Mesendoderm (in vitro differentiated cells): Measurements from ENCODE around the gene RIC1.

Experiments
- DNase-seq: peaks from one replicate; pipeline ENCODE4 v3.0.0; 2013
- H2AK5ac ChIP-seq: 2 replicates; pipeline ENCODE4 v1.6.1; 2013; ENCODE audit warnings: low read length, inconsistent platforms
- H2BK120ac ChIP-seq: 2 replicates; pipeline ENCODE4 v1.6.1; 2013; ENCODE audit warnings: low read depth, mild to moderate bottlenecking, low read length, moderate library complexity, mixed read lengths
- H2BK15ac ChIP-seq: replicated peaks from 2 replicates; pipeline ENCODE4 v1.6.1; 2013; ENCODE audit warnings: low read depth, mild to moderate bottlenecking, moderate library complexity
- H2BK5ac ChIP-seq: 2 replicates; pipeline ENCODE4 v1.6.1; 2013; ENCODE audit warnings: low read length, inconsistent platforms
- H3K18ac ChIP-seq: 2 replicates; pipeline ENCODE4 v1.6.1; 2013; ENCODE audit warnings: mild to moderate bottlenecking, low read length, mixed read lengths
- H3K23ac ChIP-seq: one replicate; pipeline ENCODE4 v1.6.1; 2013; ENCODE audit warnings: low read length
- H3K27ac ChIP-seq: 2 replicates; pipeline ENCODE4 v1.5.1; 2013; ENCODE audit warnings: low read depth, mild to moderate bottlenecking, inconsistent platforms, low read length, moderate library complexity
- H3K27me3 ChIP-seq: 2 replicates; pipeline ENCODE4 v1.6.1; 2013; ENCODE audit warnings: low read length, control low read depth, mild to moderate bottlenecking, inconsistent platforms; ENCODE audit not compliant: insufficient read depth, poor library complexity
- H3K36me3 ChIP-seq: 2 replicates; pipeline ENCODE4 v1.6.1; 2013; ENCODE audit warnings: low read length, inconsistent platforms; ENCODE audit not compliant: control insufficient read depth, insufficient read depth
- H3K4ac ChIP-seq: one replicate; pipeline ENCODE4 v1.6.1; 2013; ENCODE audit warnings: low read depth, mild to moderate bottlenecking, low read length, moderate library complexity
- H3K4me1 ChIP-seq: 2 replicates; pipeline ENCODE4 v1.6.1; 2013; ENCODE audit warnings: low read depth, low read length, inconsistent platforms; ENCODE audit not compliant: control insufficient read depth
- H3K4me2 ChIP-seq: 2 replicates; pipeline ENCODE4 v1.6.1; 2013; ENCODE audit warnings: low read length
- H3K4me3 ChIP-seq: 2 replicates; pipeline ENCODE4 v1.5.1; 2013; ENCODE audit warnings: mild to moderate bottlenecking, low read length
- H3K56ac ChIP-seq: one replicate; pipeline ENCODE4 v1.6.1; 2013; ENCODE audit warnings: low read length
- H3K79me1 ChIP-seq: 2 replicates; pipeline ENCODE4 v1.6.1; 2013; ENCODE audit warnings: low read length, inconsistent platforms
- H3K79me2 ChIP-seq: 2 replicates; pipeline ENCODE4 v1.6.1; 2013; ENCODE audit warnings: mild to moderate bottlenecking, low read length; ENCODE audit not compliant: control insufficient read depth, insufficient read depth
- H3K9ac ChIP-seq: 2 replicates; pipeline ENCODE4 v1.6.1; 2013; ENCODE audit warnings: low read length, inconsistent platforms
- H4K5ac ChIP-seq: one replicate; pipeline ENCODE4 v1.6.1; 2013; ENCODE audit warnings: low read length
- H4K8ac ChIP-seq: one replicate; pipeline ENCODE4 v1.6.1; 2013; ENCODE audit warnings: low read depth, mild to moderate bottlenecking, control low read depth, low read length, moderate library complexity
- WGBS: extraction: QIAGEN DNeasy Blood & Tissue Kit; methylation state at CpG from one replicate; pipeline ENCODE4 v1.1.7; 2013; ENCODE audit warnings: low lambda C conversion rate, missing lambda C conversion rate; ENCODE audit not compliant: insufficient coverage; ENCODE audit errors: extremely low coverage; 5-methylcytosine and 5-hydroxymethylcytosine counted together

The RIC1 gene

GRCh38 chr9:5688109-5688508, 59.2 kb downstream of the RIC1 start:
- DNase-seq = peak; percentile 15
- Histone ChIP-seq H3K79me1 (no peaks in the 10 kb centered on the region), H3K4ac (no peak overlapping the region), H3K9ac (no peak overlapping the region), H2BK120ac (no peak overlapping the region), H3K23ac (no peak overlapping the region), H3K27ac (no peak overlapping the region), H2BK15ac (no peak overlapping the region), H3K18ac (no peak overlapping the region), H3K27me3 (no peaks in the 10 kb centered on the region), H3K4me3 (no peak overlapping the region), H3K4me2 (no peak overlapping the region), H3K56ac (no peak overlapping the region), H4K8ac (no peak overlapping the region), H4K5ac (no peak overlapping the region), H3K36me3 (no peaks in the 10 kb centered on the region), H3K4me1 (no peaks in the 10 kb centered on the region), H3K79me2 (no peaks in the 10 kb centered on the region), H2AK5ac (no peak overlapping the region), H2BK5ac (no peak overlapping the region)
- WGBS = no CpG with 5 or more reads among the region's 1 CpG

DNA sequence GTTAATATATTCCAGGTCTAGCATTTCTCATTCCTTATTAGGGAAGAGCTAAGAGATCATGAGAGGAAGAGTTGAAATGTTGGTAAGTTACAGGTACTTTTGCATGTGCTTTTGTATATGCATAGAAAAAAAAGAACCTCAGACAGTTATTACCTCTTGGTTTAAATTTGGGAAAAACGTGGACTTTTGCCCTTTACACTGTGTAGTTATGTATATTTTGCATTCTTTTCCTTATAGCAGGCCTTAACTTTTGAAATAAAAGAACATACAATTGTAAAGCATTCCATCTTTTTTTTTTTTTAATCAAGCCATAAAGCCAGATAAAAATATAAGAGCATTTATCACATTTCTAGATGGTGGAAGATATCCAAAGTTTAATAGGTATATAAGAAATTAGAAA, 61.4 kb downstream of the RIC1 start:
- Histone ChIP-seq H2BK5ac (no peak overlapping the region), H3K36me3 (no peaks in the 10 kb centered on the region), H2BK120ac (no peak overlapping the region), H3K27me3 (no peaks in the 10 kb centered on the region), H3K4me1 (no peaks in the 10 kb centered on the region), H3K79me2 (no peaks in the 10 kb centered on the region), H3K79me1 (no peaks in the 10 kb centered on the region), H3K18ac (no peak overlapping the region), H3K56ac (no peak overlapping the region), H4K5ac (no peak overlapping the region), H3K4me2 (no peak overlapping the region), H3K23ac (no peak overlapping the region), H2BK15ac (no peak overlapping the region), H3K4me3 (no peak overlapping the region), H2AK5ac (no peak overlapping the region), H3K27ac (no peak overlapping the region), H3K9ac (no peak overlapping the region), H4K8ac (no peak overlapping the region), H3K4ac (no peak overlapping the region)
- DNase-seq = no peak
- no CpG with 5 or more reads among the region's 1 CpG for WGBS

DNA sequence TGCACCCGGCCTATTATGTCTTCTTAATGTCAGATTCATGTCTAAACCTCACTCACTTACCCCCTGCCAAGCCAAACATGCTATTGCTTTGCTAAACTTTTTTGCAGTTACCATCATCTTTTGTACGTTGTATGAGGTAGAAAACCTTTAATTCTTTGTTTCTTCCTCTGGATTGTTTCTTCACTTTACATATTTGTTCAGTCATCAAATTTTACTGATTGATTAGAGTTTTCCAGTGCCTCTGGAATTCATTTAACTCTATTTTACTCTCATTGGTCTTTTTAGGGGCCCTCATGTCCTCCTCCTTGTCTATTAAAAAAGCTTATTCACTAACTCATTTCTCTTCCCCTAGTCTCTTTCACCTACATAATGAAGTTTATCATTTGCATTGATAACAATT, 67.0 kb downstream of the RIC1 start:
- no peak overlapping the region for H2BK5ac ChIP-seq
- H4K5ac ChIP-seq = no peak overlapping the region
- no peaks in the 10 kb centered on the region for H3K27me3 ChIP-seq
- H3K56ac ChIP-seq = no peak overlapping the region
- H4K8ac ChIP-seq = no peak overlapping the region
- H3K9ac ChIP-seq = no peak overlapping the region
- H2BK120ac ChIP-seq = no peak overlapping the region
- H3K18ac ChIP-seq = no peak overlapping the region
- no peak overlapping the region for H3K4me3 ChIP-seq
- H3K4me2 ChIP-seq = no peak overlapping the region
- H2AK5ac ChIP-seq = no peak overlapping the region
- no peaks in the 10 kb centered on the region for H3K4me1 ChIP-seq
- DNase-seq = no peak
- no peaks in the 10 kb centered on the region for H3K36me3 ChIP-seq
- H3K79me2 ChIP-seq = no peaks in the 10 kb centered on the region
- no peaks in the 10 kb centered on the region for H3K79me1 ChIP-seq
- H3K4ac ChIP-seq = no peak overlapping the region
- no peak overlapping the region for H3K23ac ChIP-seq
- H2BK15ac ChIP-seq = no peak overlapping the region
- H3K27ac ChIP-seq = no peak overlapping the region
- no CpG with 5 or more reads among the region's 2 CpGs for WGBS

GRCh38 chr9:5696884-5697283, 68.0 kb downstream of the RIC1 start:
- Histone ChIP-seq H2BK5ac (no peak overlapping the region), H3K4me3 (no peak overlapping the region), H3K4me2 (no peak overlapping the region), H3K56ac (no peak overlapping the region), H3K18ac (no peak overlapping the region), H2BK15ac (no peak overlapping the region), H3K23ac (no peak overlapping the region), H3K27ac (no peak overlapping the region), H2AK5ac (no peak overlapping the region), H3K4me1 (no peaks in the 10 kb centered on the region), H3K9ac (no peak overlapping the region), H3K4ac (no peak overlapping the region), H3K36me3 (no peaks in the 10 kb centered on the region), H2BK120ac (no peak overlapping the region), H4K5ac (no peak overlapping the region), H3K27me3 (no peaks in the 10 kb centered on the region), H4K8ac (no peak overlapping the region), H3K79me2 (no peaks in the 10 kb centered on the region), H3K79me1 (no peaks in the 10 kb centered on the region)
- no peak for DNase-seq
- WGBS = no CpG with 5 or more reads among the region's 2 CpGs

DNA sequence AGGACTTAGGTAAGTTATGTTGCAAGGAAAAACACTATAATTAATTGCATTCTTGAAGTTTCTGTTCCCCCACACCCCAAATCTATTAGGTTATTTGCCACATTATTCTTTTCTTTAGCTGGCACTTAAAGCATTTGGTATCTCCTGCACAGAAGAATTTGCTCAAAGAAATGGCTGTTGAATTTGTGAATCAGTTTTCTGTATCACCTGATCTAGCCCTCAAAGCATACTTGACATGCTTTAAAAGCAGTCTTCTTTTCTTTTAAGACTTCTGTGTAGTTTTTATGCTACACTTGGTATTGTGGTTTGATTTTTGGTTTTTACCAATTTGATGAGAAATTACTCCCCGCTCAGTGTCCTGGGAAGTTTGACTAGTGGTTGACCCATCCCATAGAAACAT, 69.1 kb downstream of the RIC1 start:
- Histone ChIP-seq H3K36me3 (no peaks in the 10 kb centered on the region), H2AK5ac (no peak overlapping the region), H2BK15ac (no peak overlapping the region), H3K4me1 (no peaks in the 10 kb centered on the region), H2BK5ac (no peak overlapping the region), H3K4me3 (no peak overlapping the region), H3K79me2 (no peaks in the 10 kb centered on the region), H4K8ac (no peak overlapping the region), H3K4me2 (no peak overlapping the region), H4K5ac (no peak overlapping the region), H3K9ac (no peak overlapping the region), H3K27me3 (no peaks in the 10 kb centered on the region), H3K27ac (no peak overlapping the region), H3K18ac (no peak overlapping the region), H2BK120ac (no peak overlapping the region), H3K56ac (no peak overlapping the region), H3K4ac (no peak overlapping the region), H3K79me1 (no peaks in the 10 kb centered on the region), H3K23ac (no peak overlapping the region)
- no peak for DNase-seq
- WGBS = no CpG with 5 or more reads among the region's 1 CpG

DNA sequence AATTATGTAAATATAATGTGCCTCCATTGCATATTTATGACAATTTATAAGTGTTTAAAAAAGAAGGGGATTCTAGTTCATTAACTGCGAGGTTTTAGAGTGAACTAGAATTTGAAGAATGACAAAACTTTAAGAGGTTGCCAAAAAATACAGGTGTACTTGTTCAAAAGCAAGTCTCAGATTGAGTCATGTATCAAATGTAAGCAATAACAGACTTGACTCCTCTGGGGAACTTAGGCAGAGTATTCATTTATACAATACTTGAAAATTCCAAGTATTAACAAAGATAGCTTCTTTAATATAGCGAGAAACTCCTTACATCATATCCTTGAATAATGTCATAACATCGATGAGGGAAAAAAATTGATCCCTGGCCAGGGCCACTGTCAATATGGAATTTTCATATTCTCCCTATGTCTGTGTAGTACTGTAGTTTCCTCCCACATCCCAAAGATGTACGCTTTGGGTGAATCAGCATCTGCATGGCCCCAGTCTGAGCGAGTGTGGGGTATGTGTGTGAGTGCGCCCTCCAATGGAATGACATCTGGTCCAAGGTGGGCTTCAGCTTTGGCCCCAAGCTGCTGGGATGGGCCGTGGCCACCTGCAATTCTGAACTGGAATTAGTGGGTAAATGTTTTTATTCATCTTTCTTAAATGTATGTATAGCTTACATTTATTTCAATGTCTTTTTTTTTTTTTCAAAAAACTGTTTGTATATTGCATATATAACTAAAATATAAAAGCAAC, 70.1 kb downstream of the RIC1 start:
- no peak for DNase-seq
- no peak overlapping the region for H4K8ac ChIP-seq
- H2BK5ac ChIP-seq = no peak overlapping the region
- H3K4ac ChIP-seq = no peak overlapping the region
- no peaks in the 10 kb centered on the region for H3K36me3 ChIP-seq
- H2BK15ac ChIP-seq = no peak overlapping the region
- H3K79me2 ChIP-seq = no peaks in the 10 kb centered on the region
- WGBS = no CpG with 5 or more reads among the region's 7 CpGs
- H3K4me2 ChIP-seq = no peak overlapping the region
- no peak overlapping the region for H3K9ac ChIP-seq
- no peak overlapping the region for H3K4me3 ChIP-seq
- H3K18ac ChIP-seq = no peak overlapping the region
- H3K4me1 ChIP-seq = no peaks in the 10 kb centered on the region
- H3K27me3 ChIP-seq = no peaks in the 10 kb centered on the region
- H3K23ac ChIP-seq = no peak overlapping the region
- no peak overlapping the region for H3K56ac ChIP-seq
- H4K5ac ChIP-seq = no peak overlapping the region
- no peak overlapping the region for H2BK120ac ChIP-seq
- H3K79me1 ChIP-seq = no peaks in the 10 kb centered on the region
- no peak overlapping the region for H2AK5ac ChIP-seq
- H3K27ac ChIP-seq = no peak overlapping the region
